Measurements from ENCODE around the gene TNRC18.
"Not testable (repeated sequence)": the region's sequence is repeated elsewhere in the genome, so short reads cannot be mapped to it uniquely, and the experiment has no call there.

The TNRC18 gene

GRCh38 chr7:5423306-5423975, at the start of gene TNRC18:
TSS of gene TNRC18 (minus strand) at chr7:5423834. CDS start at chr7:5421246, 2,588 bp downstream.
- no peak for DNase-seq (ENCODE audit: low read depth)

- no peak for DNase-seq (ENCODE audit: low read depth)
These were observed 49.0 kb upstream of the TNRC18 start for GRCh38 chr7:5472432-5473315.

GRCh38 chr7:5471623-5472022, 48.0 kb upstream of the TNRC18 start:
- DNase-seq (ENCODE audit: low read depth), result not testable (repeated sequence)

- no peak for DNase-seq (ENCODE audit: low read depth)
These were observed 47.2 kb upstream of the TNRC18 start for GRCh38 chr7:5470816-5471215.

- DNase-seq (ENCODE audit: low read depth), result no peak
These were observed 46.5 kb upstream of the TNRC18 start for GRCh38 chr7:5470167-5470532.

GRCh38 chr7:5469375-5470166, 45.9 kb upstream of the TNRC18 start:
- no peak for DNase-seq (ENCODE audit: low read depth)

- no peak for DNase-seq (ENCODE audit: low read depth)
These were observed 44.0 kb upstream of the TNRC18 start for GRCh38 chr7:5467645-5468044.

- no peak for DNase-seq (ENCODE audit: low read depth)
These were observed 42.9 kb upstream of the TNRC18 start for GRCh38 chr7:5466551-5466950.

- no peak for DNase-seq (ENCODE audit: low read depth)
These were observed 39.4 kb upstream of the TNRC18 start for GRCh38 chr7:5463031-5463430.

- no peak for DNase-seq (ENCODE audit: low read depth)
These were observed 38.6 kb upstream of the TNRC18 start for GRCh38 chr7:5462216-5462615.

- no peak for DNase-seq (ENCODE audit: low read depth)
These were observed 35.4 kb upstream of the TNRC18 start for GRCh38 chr7:5458921-5459480.

- no peak for DNase-seq (ENCODE audit: low read depth)
These were observed 33.7 kb upstream of the TNRC18 start for GRCh38 chr7:5457245-5457735.

GRCh38 chr7:5456409-5456808, 32.8 kb upstream of the TNRC18 start:
- DNase-seq (ENCODE audit: low read depth), result no peak

- DNase-seq (ENCODE audit: low read depth), result no peak
These were observed 32.1 kb upstream of the TNRC18 start for GRCh38 chr7:5455581-5456219.

- DNase-seq (ENCODE audit: low read depth), result no peak
These were observed 31.5 kb upstream of the TNRC18 start for GRCh38 chr7:5455175-5455574.

- no peak for DNase-seq (ENCODE audit: low read depth)
These were observed 30.9 kb upstream of the TNRC18 start for GRCh38 chr7:5454485-5454884.

- DNase-seq (ENCODE audit: low read depth), result no peak
These were observed 30.0 kb upstream of the TNRC18 start for GRCh38 chr7:5453566-5454075.

GRCh38 chr7:5452937-5453540, 29.4 kb upstream of the TNRC18 start:
- no peak for DNase-seq (ENCODE audit: low read depth)

GRCh38 chr7:5452470-5452899, 28.9 kb upstream of the TNRC18 start:
- DNase-seq (ENCODE audit: low read depth), result no peak

- no peak for DNase-seq (ENCODE audit: low read depth)
These were observed 27.8 kb upstream of the TNRC18 start for GRCh38 chr7:5451391-5451790.

Measured in T-helper 22 cell (primary cell).